GM23338 (cell line): ENCODE data around the gene LRRC25.

ENCODE experiments used
- CTCF ChIP-seq, 2 experiments: fragments of 200-600 bp in 1 of 2; sonication (generic) in 1 of 2; conservative IDR thresholded peaks; 2 replicates each; pipeline versions ENCODE4 v1.5.1 to v1.6.1; 2016 to 2017; ENCODE audit warnings: antibody characterized with exemption in 2 of 2, low read depth in 2 of 2, mild to moderate bottlenecking in 2 of 2, moderate library complexity in 1 of 2
- EZH2 ChIP-seq: fragments of 200-600 bp; sonication (generic); IDR thresholded peaks from one replicate; pipeline ENCODE4 v1.8.0; 2017; ENCODE audit warnings: antibody characterized with exemption, mild to moderate bottlenecking, low read depth; ENCODE audit not compliant: unreplicated experiment

DNA sequence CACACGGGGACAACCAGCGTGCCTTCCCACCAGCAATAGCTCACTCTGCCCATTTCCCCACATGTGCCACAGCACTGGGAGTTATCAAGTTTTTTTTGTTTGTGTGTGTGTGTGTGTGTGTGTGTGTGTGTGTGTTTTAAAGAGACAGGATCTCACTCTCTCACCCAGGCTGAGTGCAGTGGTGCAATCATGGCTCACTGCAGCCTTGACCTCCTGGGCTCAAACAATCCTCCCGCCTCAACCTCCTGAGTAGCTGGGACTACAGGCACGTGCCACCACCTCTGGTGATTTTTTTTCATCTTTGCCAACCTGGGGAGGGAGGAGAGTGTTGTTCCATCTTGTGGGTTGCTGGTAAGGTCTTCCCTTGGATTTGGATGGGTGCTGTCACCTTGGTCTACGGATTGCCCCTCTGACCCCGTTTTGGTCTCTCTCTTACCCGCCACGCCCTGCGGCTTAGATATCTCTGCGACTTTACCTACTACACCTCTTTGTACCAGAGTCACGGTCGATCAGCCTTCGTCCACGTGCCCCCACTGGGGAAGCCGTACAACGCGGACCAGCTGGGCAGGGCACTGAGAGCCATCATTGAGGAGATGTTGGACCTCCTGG, 34.4 kb downstream of the LRRC25 start:
- TF ChIP-seq EZH2 (no peak), CTCF (conservative IDR thresholded peaks at IDR 0.05; ENCODE audit: low read depth in 2 of 2) (no peak)
